ENCODE measurements around the gene ZXDB.
"Not testable (repeated sequence)": the region's sequence is repeated elsewhere in the genome, so short reads cannot be mapped to it uniquely, and the experiment has no call there.

Gene ZXDB

GRCh38 chrX:57591284-57592159 lies at the start of gene ZXDB:
ZXDB (plus strand) TSS chrX:57592011; CDS start chrX:57592049, 38 bp downstream.
- DNase-seq (ENCODE audit: low read depth, low spot score); H3K9me3 ChIP-seq (ENCODE audit: low read depth, low read length); H3K36me3 ChIP-seq (ENCODE audit: insufficient read depth, low read length); H3K27ac ChIP-seq: not testable (repeated sequence)
- Histone ChIP-seq H3K9ac (ENCODE audit: insufficient read length) (peak within 1 kb of the TSS; percentile 73), H3K4me3 (peak within 1 kb of the TSS; percentile 75)

- TF ChIP-seq EZH2 (IDR thresholded peaks at IDR 0.05) (no peak), FOXP2 (optimal IDR thresholded peaks at IDR 0.05; ENCODE audit: control extremely low read depth, extremely low read length, insufficient read depth) (no peak), POLR2AphosphoS5 (IDR thresholded peaks at IDR 0.05; ENCODE audit: borderline replicate concordance, low read depth, low read length) (no peak)
- Histone ChIP-seq H3K9me3 (ENCODE audit: low read depth, low read length) (no peaks in the 10 kb centered on the region), H3K36me3 (ENCODE audit: insufficient read depth, low read length) (no peaks in the 10 kb centered on the region), H3K27ac (no peak overlapping the region), H3K4me3 (no peak overlapping the region), H3K9ac (ENCODE audit: insufficient read length) (no peak overlapping the region)
- no peak for DNase-seq (ENCODE audit: low read depth, low spot score)
Observed at GRCh38 chrX:57565198-57565597, 26.6 kb upstream of the ZXDB start.

GRCh38 chrX:57573754-57574153 lies 18.1 kb upstream of the ZXDB start:
- Histone ChIP-seq H3K9me3 (ENCODE audit: low read depth, low read length) (no peaks in the 10 kb centered on the region), H3K27ac (no peak overlapping the region), H3K36me3 (ENCODE audit: insufficient read depth, low read length) (no peaks in the 10 kb centered on the region), H3K9ac (ENCODE audit: insufficient read length) (no peak overlapping the region), H3K4me3 (no peak overlapping the region)
- TF ChIP-seq POLR2AphosphoS5 (IDR thresholded peaks at IDR 0.05; ENCODE audit: borderline replicate concordance, low read depth, low read length) (no peak), EZH2 (IDR thresholded peaks at IDR 0.05) (no peak)
- DNase-seq (ENCODE audit: low read depth, low spot score), result no peak

GRCh38 chrX:57582948-57583347 lies 8.9 kb upstream of the ZXDB start:
- not testable (repeated sequence) for H3K36me3 ChIP-seq (ENCODE audit: insufficient read depth, low read length); DNase-seq (ENCODE audit: low read depth, low spot score); H3K4me3 ChIP-seq; H3K9me3 ChIP-seq (ENCODE audit: low read depth, low read length); H3K9ac ChIP-seq (ENCODE audit: insufficient read length); H3K27ac ChIP-seq

- no peak for TF ChIP-seq POLR2AphosphoS5 (IDR thresholded peaks at IDR 0.05; ENCODE audit: borderline replicate concordance, low read depth, low read length)
- TF ChIP-seq EZH2 (IDR thresholded peaks at IDR 0.05), result no peak
- no peak for TF ChIP-seq FOXP2 (optimal IDR thresholded peaks at IDR 0.05; ENCODE audit: control extremely low read depth, extremely low read length, insufficient read depth)
- H3K9ac ChIP-seq (ENCODE audit: insufficient read length), result no peak overlapping the region
- no peak overlapping the region for H3K27ac ChIP-seq
- H3K36me3 ChIP-seq (ENCODE audit: insufficient read depth, low read length), result no peaks in the 10 kb centered on the region
- no peaks in the 10 kb centered on the region for H3K9me3 ChIP-seq (ENCODE audit: low read depth, low read length)
- no peak overlapping the region for H3K4me3 ChIP-seq
- no peak for DNase-seq (ENCODE audit: low read depth, low spot score)
Observed at GRCh38 chrX:57583477-57583876, 8.3 kb upstream of the ZXDB start.

- no peaks in the 10 kb centered on the region for H3K36me3 ChIP-seq (ENCODE audit: insufficient read depth, low read length)
- DNase-seq (ENCODE audit: low read depth, low spot score), result no peak
Observed at GRCh38 chrX:57586360-57586759, 5.5 kb upstream of the ZXDB start.

GRCh38 chrX:57587062-57587461 lies 4.7 kb upstream of the ZXDB start:
- no peak for TF ChIP-seq POLR2AphosphoS5 (IDR thresholded peaks at IDR 0.05; ENCODE audit: borderline replicate concordance, low read depth, low read length)
- TF ChIP-seq EZH2 (IDR thresholded peaks at IDR 0.05), result no peak
- no peak for TF ChIP-seq FOXP2 (optimal IDR thresholded peaks at IDR 0.05; ENCODE audit: control extremely low read depth, extremely low read length, insufficient read depth)

More at GRCh38 chrX:57586360-57586759, 5.5 kb upstream of the ZXDB start:
- H3K9me3 ChIP-seq (ENCODE audit: low read depth, low read length), result no peaks in the 10 kb centered on the region
- no peak overlapping the region for H3K4me3 ChIP-seq
- TF ChIP-seq POLR2AphosphoS5 (IDR thresholded peaks at IDR 0.05; ENCODE audit: borderline replicate concordance, low read depth, low read length) (no peak), EZH2 (IDR thresholded peaks at IDR 0.05) (no peak), FOXP2 (optimal IDR thresholded peaks at IDR 0.05; ENCODE audit: control extremely low read depth, extremely low read length, insufficient read depth) (no peak)
- no peak overlapping the region for H3K9ac ChIP-seq (ENCODE audit: insufficient read length)
- H3K27ac ChIP-seq, result no peak overlapping the region

GRCh38 chrX:57587607-57588006 lies 4.2 kb upstream of the ZXDB start:
- DNase-seq (ENCODE audit: low read depth, low spot score), result no peak
- H3K36me3 ChIP-seq (ENCODE audit: insufficient read depth, low read length), result no peaks in the 10 kb centered on the region
- no peaks in the 10 kb centered on the region for H3K9me3 ChIP-seq (ENCODE audit: low read depth, low read length)
- H3K9ac ChIP-seq (ENCODE audit: insufficient read length), result no peak overlapping the region
- TF ChIP-seq EZH2 (IDR thresholded peaks at IDR 0.05), result no peak
- no peak for TF ChIP-seq FOXP2 (optimal IDR thresholded peaks at IDR 0.05; ENCODE audit: control extremely low read depth, extremely low read length, insufficient read depth)
- no peak for TF ChIP-seq POLR2AphosphoS5 (IDR thresholded peaks at IDR 0.05; ENCODE audit: borderline replicate concordance, low read depth, low read length)
- no peak overlapping the region for H3K27ac ChIP-seq
- H3K4me3 ChIP-seq, result no peak overlapping the region

More at GRCh38 chrX:57587062-57587461, 4.7 kb upstream of the ZXDB start:
- no peak overlapping the region for H3K27ac ChIP-seq
- no peak overlapping the region for H3K9ac ChIP-seq (ENCODE audit: insufficient read length)
- no peaks in the 10 kb centered on the region for H3K9me3 ChIP-seq (ENCODE audit: low read depth, low read length)
- H3K4me3 ChIP-seq, result no peak overlapping the region
- DNase-seq (ENCODE audit: low read depth, low spot score), result no peak
- no peaks in the 10 kb centered on the region for H3K36me3 ChIP-seq (ENCODE audit: insufficient read depth, low read length)

- peak overlapping the region; percentile 73 for H3K9ac ChIP-seq (ENCODE audit: insufficient read length)
- H3K27ac ChIP-seq; DNase-seq (ENCODE audit: low read depth, low spot score); H3K9me3 ChIP-seq (ENCODE audit: low read depth, low read length): not testable (repeated sequence)
- H3K36me3 ChIP-seq (ENCODE audit: insufficient read depth, low read length), result peaks cover 11% of the 10 kb centered on the region
- peak overlapping the region; percentile 75 for H3K4me3 ChIP-seq
Observed at GRCh38 chrX:57592160-57592893, 516 bp downstream of the ZXDB start.

- DNase-seq (ENCODE audit: low read depth, low spot score); H3K9me3 ChIP-seq (ENCODE audit: low read depth, low read length); H3K27ac ChIP-seq: not testable (repeated sequence)
- H3K4me3 ChIP-seq, result peak overlapping the region; percentile 75
- peaks cover 11% of the 10 kb centered on the region for H3K36me3 ChIP-seq (ENCODE audit: insufficient read depth, low read length)
- H3K9ac ChIP-seq (ENCODE audit: insufficient read length), result peak overlapping the region; percentile 37
Observed at GRCh38 chrX:57592894-57593215, 1.0 kb downstream of the ZXDB start.

Measured in SK-N-MC (cell line).